GM23338 (cell line): Measurements from ENCODE around the gene NT5DC3.

ENCODE experiments used
- CREB1 ChIP-seq: fragments of 250-450 bp; sonication (Bioruptor Pico); IDR thresholded peaks from 2 replicates; pipeline ENCODE4 v1.5.0; 2020; ENCODE audit warnings: low read depth, mild to moderate bottlenecking, moderate library complexity
- EZH2 ChIP-seq: fragments of 200-600 bp; sonication (generic); IDR thresholded peaks from one replicate; pipeline ENCODE4 v1.8.0; 2017; ENCODE audit warnings: antibody characterized with exemption, mild to moderate bottlenecking, low read depth; ENCODE audit not compliant: unreplicated experiment
- JUNB ChIP-seq: IDR thresholded peaks from one replicate; pipeline ENCODE4 v1.6.1; 2016; ENCODE audit warnings: antibody characterized with exemption; ENCODE audit not compliant: unreplicated experiment
- POLR2AphosphoS5 ChIP-seq: IDR thresholded peaks from 2 replicates; pipeline ENCODE4 v1.6.1; 2016; ENCODE audit warnings: antibody characterized with exemption, low read depth
- TF ChIP-seq, protein P1 (sequence below), 2 experiments: fragments of 200-600 bp in 1 of 2; sonication (generic) in 1 of 2; conservative IDR thresholded peaks; 2 replicates each; pipeline versions ENCODE4 v1.5.1 to v1.6.1; 2016 to 2017; ENCODE audit warnings: antibody characterized with exemption in 2 of 2, low read depth in 2 of 2, mild to moderate bottlenecking in 2 of 2, moderate library complexity in 1 of 2
- TF ChIP-seq, protein P2 (sequence below): IDR thresholded peaks from one replicate; pipeline ENCODE4 v1.6.1; 2018; ENCODE audit warnings: antibody characterized with exemption; ENCODE audit not compliant: unreplicated experiment

DNA sequence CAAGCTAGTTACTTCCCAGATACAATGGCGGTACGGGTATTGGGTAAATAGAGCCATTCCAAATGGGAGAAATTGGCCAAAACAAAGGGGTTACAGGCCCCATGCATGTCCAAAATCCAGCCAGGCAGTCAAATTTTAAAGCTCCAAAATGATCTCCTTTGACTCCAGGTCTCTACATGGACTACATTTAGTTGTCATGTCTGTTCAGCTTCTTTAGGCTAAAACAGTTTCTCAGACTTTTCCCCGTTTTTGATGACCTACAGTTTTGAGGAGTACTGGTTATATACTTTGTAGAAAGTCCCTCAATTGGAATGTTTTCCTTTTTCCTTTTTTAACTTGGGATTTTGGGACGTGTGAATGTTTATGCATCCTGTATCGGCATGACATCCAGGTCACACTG is 4.7 kb downstream of the NT5DC3 start:
- TF ChIP-seq, protein P1, sequence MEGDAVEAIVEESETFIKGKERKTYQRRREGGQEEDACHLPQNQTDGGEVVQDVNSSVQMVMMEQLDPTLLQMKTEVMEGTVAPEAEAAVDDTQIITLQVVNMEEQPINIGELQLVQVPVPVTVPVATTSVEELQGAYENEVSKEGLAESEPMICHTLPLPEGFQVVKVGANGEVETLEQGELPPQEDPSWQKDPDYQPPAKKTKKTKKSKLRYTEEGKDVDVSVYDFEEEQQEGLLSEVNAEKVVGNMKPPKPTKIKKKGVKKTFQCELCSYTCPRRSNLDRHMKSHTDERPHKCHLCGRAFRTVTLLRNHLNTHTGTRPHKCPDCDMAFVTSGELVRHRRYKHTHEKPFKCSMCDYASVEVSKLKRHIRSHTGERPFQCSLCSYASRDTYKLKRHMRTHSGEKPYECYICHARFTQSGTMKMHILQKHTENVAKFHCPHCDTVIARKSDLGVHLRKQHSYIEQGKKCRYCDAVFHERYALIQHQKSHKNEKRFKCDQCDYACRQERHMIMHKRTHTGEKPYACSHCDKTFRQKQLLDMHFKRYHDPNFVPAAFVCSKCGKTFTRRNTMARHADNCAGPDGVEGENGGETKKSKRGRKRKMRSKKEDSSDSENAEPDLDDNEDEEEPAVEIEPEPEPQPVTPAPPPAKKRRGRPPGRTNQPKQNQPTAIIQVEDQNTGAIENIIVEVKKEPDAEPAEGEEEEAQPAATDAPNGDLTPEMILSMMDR (conservative IDR thresholded peaks at IDR 0.05; ENCODE audit: low read depth in 2 of 2): no peak
- TF ChIP-seq EZH2 (no peak), POLR2AphosphoS5 (no peak), CREB1 (CRISPR knock-in tag) (no peak), JUNB (no peak)
- TF ChIP-seq, protein P2, sequence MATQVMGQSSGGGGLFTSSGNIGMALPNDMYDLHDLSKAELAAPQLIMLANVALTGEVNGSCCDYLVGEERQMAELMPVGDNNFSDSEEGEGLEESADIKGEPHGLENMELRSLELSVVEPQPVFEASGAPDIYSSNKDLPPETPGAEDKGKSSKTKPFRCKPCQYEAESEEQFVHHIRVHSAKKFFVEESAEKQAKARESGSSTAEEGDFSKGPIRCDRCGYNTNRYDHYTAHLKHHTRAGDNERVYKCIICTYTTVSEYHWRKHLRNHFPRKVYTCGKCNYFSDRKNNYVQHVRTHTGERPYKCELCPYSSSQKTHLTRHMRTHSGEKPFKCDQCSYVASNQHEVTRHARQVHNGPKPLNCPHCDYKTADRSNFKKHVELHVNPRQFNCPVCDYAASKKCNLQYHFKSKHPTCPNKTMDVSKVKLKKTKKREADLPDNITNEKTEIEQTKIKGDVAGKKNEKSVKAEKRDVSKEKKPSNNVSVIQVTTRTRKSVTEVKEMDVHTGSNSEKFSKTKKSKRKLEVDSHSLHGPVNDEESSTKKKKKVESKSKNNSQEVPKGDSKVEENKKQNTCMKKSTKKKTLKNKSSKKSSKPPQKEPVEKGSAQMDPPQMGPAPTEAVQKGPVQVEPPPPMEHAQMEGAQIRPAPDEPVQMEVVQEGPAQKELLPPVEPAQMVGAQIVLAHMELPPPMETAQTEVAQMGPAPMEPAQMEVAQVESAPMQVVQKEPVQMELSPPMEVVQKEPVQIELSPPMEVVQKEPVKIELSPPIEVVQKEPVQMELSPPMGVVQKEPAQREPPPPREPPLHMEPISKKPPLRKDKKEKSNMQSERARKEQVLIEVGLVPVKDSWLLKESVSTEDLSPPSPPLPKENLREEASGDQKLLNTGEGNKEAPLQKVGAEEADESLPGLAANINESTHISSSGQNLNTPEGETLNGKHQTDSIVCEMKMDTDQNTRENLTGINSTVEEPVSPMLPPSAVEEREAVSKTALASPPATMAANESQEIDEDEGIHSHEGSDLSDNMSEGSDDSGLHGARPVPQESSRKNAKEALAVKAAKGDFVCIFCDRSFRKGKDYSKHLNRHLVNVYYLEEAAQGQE: no peak
